Measurements from ENCODE around the gene RAD23A. TPM values are rescaled to one million over a fixed set of nuclear protein-coding genes. Genes with fewer than 3 reads are reported as not detected.

The RAD23A gene
- total RNA-seq, 1 donor from 2014 or later = 112 TPM

Other genes with a start within 250 kb of the RAD23A start
- gene FBXW9, start 249.2 kb upstream of the RAD23A start, total RNA-seq = 4.7 and 5.2 TPM in 2 replicates
- gene TNPO2, start 221.9 kb upstream of the RAD23A start, total RNA-seq = 73.9 and 91.5 TPM in 2 replicates
- gene TRIR, start 211.2 kb upstream of the RAD23A start, total RNA-seq = 164 and 183 TPM in 2 replicates
- 59.6 and 63.5 TPM in 2 replicates for gene GET3, start 208.4 kb upstream of the RAD23A start, total RNA-seq
- gene BEST2, start 194.1 kb upstream of the RAD23A start, total RNA-seq = not detected in 2 replicates
- gene HOOK2, start 170.3 kb upstream of the RAD23A start, total RNA-seq = 13.4 and 21.2 TPM in 2 replicates
- gene JUNB, start 154.4 kb upstream of the RAD23A start, total RNA-seq = 127 and 132 TPM in 2 replicates
- gene PRDX2, start 144.1 kb upstream of the RAD23A start, total RNA-seq = 53.1 and 55.6 TPM in 2 replicates
- 2.3 and 5.9 TPM in 2 replicates for gene THSD8, start 143.8 kb upstream of the RAD23A start, total RNA-seq
- gene RNASEH2A, start 139.3 kb upstream of the RAD23A start, total RNA-seq = 13.4 and 22.1 TPM in 2 replicates
- not detected in 2 replicates for gene RTBDN, start 111.3 kb upstream of the RAD23A start, total RNA-seq
- gene MAST1, start 107.3 kb upstream of the RAD23A start, total RNA-seq = 0.20 and 0.66 TPM in 2 replicates
- gene DNASE2, start 64.4 kb upstream of the RAD23A start, total RNA-seq = 26.5 and 27.2 TPM in 2 replicates
- 0.12 TPM in 1 of 2 replicates, not detected in the other for gene KLF1, start 58.7 kb upstream of the RAD23A start, total RNA-seq
- 62.3 and 73.9 TPM in 2 replicates for gene GCDH, start 54.7 kb upstream of the RAD23A start, total RNA-seq
- gene SYCE2, start 26.6 kb upstream of the RAD23A start, total RNA-seq = 0.49 TPM in 1 of 2 replicates, not detected in the other
- gene FARSA, start 12.2 kb upstream of the RAD23A start, total RNA-seq = 76.1 and 76.8 TPM in 2 replicates
- 721 and 802 TPM in 2 replicates for gene CALR, start 7.3 kb upstream of the RAD23A start, total RNA-seq
- 16.7 and 19.6 TPM in 2 replicates for gene GADD45GIP1, start 11.4 kb downstream of the RAD23A start, total RNA-seq
- gene DAND5, start 23.7 kb downstream of the RAD23A start, total RNA-seq = not detected in 2 replicates
- 2.6 and 2.7 TPM in 2 replicates for gene NFIX, start 49.6 kb downstream of the RAD23A start, total RNA-seq
- 67.1 and 74.8 TPM in 2 replicates for gene LYL1, start 157.0 kb downstream of the RAD23A start, total RNA-seq
- 111 and 113 TPM in 2 replicates for gene TRMT1, start 170.9 kb downstream of the RAD23A start, total RNA-seq
- 62.1 and 68.8 TPM in 2 replicates for gene NACC1, start 172.4 kb downstream of the RAD23A start, total RNA-seq
- gene STX10, start 204.5 kb downstream of the RAD23A start, total RNA-seq = 41.7 and 43.6 TPM in 2 replicates
- gene IER2, start 204.5 kb downstream of the RAD23A start, total RNA-seq = 116 and 119 TPM in 2 replicates